Measurements from ENCODE around the gene TMBIM4.
A peak's percentile ranks its signal among the peaks of the same experiment; 100 is the strongest.
"Not testable (repeated sequence)": the region's sequence is repeated elsewhere in the genome, so short reads cannot be mapped to it uniquely, and the experiment has no call there.

Gene TMBIM4

GRCh38 chr12:66169221-66170170 is at the start of gene TMBIM4:
Gene TMBIM4, minus strand, starts transcription at chr12:66169996. Its CDS starts 45 bp downstream, at chr12:66169951.
- peak; percentile 91 for DNase-seq (ENCODE audit: low spot score)

GRCh38 chr12:66217342-66217917 is 47.6 kb upstream of the TMBIM4 start:
- DNase-seq (ENCODE audit: low spot score) = no peak

GRCh38 chr12:66213011-66213410 is 43.2 kb upstream of the TMBIM4 start:
- DNase-seq (ENCODE audit: low spot score) = not testable (repeated sequence)

- DNase-seq (ENCODE audit: low spot score) = not testable (repeated sequence)
Observed at GRCh38 chr12:66211573-66211972, 41.8 kb upstream of the TMBIM4 start.

- no peak for DNase-seq (ENCODE audit: low spot score)
Observed at GRCh38 chr12:66210840-66211239, 41.0 kb upstream of the TMBIM4 start.

- DNase-seq (ENCODE audit: low spot score) = no peak
Observed at GRCh38 chr12:66206141-66206540, 36.3 kb upstream of the TMBIM4 start.

- DNase-seq (ENCODE audit: low spot score) = no peak
Observed at GRCh38 chr12:66203820-66204219, 34.0 kb upstream of the TMBIM4 start.

- DNase-seq (ENCODE audit: low spot score) = no peak
Observed at GRCh38 chr12:66199831-66200509, 30.2 kb upstream of the TMBIM4 start.

- DNase-seq (ENCODE audit: low spot score) = no peak
Observed at GRCh38 chr12:66199141-66199540, 29.3 kb upstream of the TMBIM4 start.

GRCh38 chr12:66197495-66197921 is 27.7 kb upstream of the TMBIM4 start:
- DNase-seq (ENCODE audit: low spot score) = no peak

- no peak for DNase-seq (ENCODE audit: low spot score)
Observed at GRCh38 chr12:66196806-66197205, 27.0 kb upstream of the TMBIM4 start.

GRCh38 chr12:66195242-66195641 is 25.4 kb upstream of the TMBIM4 start:
- DNase-seq (ENCODE audit: low spot score) = no peak

- no peak for DNase-seq (ENCODE audit: low spot score)
Observed at GRCh38 chr12:66194122-66194521, 24.3 kb upstream of the TMBIM4 start.

GRCh38 chr12:66191547-66192126 is 21.8 kb upstream of the TMBIM4 start:
- no peak for DNase-seq (ENCODE audit: low spot score)

- DNase-seq (ENCODE audit: low spot score) = no peak
Observed at GRCh38 chr12:66190519-66191370, 20.9 kb upstream of the TMBIM4 start.

- DNase-seq (ENCODE audit: low spot score) = no peak
Observed at GRCh38 chr12:66189889-66190288, 20.1 kb upstream of the TMBIM4 start.

GRCh38 chr12:66189486-66189843 is 19.7 kb upstream of the TMBIM4 start:
- no peak for DNase-seq (ENCODE audit: low spot score)

GRCh38 chr12:66188584-66189485 is 19.0 kb upstream of the TMBIM4 start, which contains the start of gene IRAK3:
Gene IRAK3, plus strand, starts transcription at chr12:66189214. Its CDS starts 86 bp downstream, at chr12:66189300.
- DNase-seq (ENCODE audit: low spot score) = peak; percentile 61

- no peak for DNase-seq (ENCODE audit: low spot score)
Observed at GRCh38 chr12:66187821-66188220, 18.0 kb upstream of the TMBIM4 start.

GRCh38 chr12:66187036-66187435 is 17.2 kb upstream of the TMBIM4 start:
- no peak for DNase-seq (ENCODE audit: low spot score)
